ENCODE data around the gene JAZF1.

DNA sequence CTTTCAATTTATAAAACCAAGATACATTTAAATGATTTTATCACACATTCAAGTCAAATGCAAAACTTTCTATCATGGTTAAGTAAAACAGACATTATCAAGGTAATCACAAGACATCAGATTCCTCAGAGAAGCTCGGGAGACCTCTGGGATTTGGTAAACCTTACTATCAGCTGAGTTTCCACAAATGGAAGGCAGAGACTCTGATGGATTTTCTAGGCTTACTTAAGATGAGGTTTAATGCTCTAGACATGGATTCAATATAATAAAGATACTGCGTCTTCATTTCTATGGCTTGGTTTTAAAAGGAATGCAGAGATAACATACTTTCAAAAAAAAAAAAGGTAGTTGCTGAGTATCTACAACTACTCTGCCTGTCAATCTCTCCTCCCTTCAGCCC, 171.7 kb downstream of the JAZF1 start:
- TF ChIP-seq, protein P1, sequence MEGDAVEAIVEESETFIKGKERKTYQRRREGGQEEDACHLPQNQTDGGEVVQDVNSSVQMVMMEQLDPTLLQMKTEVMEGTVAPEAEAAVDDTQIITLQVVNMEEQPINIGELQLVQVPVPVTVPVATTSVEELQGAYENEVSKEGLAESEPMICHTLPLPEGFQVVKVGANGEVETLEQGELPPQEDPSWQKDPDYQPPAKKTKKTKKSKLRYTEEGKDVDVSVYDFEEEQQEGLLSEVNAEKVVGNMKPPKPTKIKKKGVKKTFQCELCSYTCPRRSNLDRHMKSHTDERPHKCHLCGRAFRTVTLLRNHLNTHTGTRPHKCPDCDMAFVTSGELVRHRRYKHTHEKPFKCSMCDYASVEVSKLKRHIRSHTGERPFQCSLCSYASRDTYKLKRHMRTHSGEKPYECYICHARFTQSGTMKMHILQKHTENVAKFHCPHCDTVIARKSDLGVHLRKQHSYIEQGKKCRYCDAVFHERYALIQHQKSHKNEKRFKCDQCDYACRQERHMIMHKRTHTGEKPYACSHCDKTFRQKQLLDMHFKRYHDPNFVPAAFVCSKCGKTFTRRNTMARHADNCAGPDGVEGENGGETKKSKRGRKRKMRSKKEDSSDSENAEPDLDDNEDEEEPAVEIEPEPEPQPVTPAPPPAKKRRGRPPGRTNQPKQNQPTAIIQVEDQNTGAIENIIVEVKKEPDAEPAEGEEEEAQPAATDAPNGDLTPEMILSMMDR (IDR thresholded peaks at IDR 0.05; ENCODE audit: insufficient read depth, low read length), result no peak
- no peak for TF ChIP-seq GABPA (IDR thresholded peaks at IDR 0.05; ENCODE audit: low read depth)
- TF ChIP-seq POLR2AphosphoS5 (IDR thresholded peaks at IDR 0.05; ENCODE audit: low read depth), result no peak
- TF ChIP-seq, protein P2, sequence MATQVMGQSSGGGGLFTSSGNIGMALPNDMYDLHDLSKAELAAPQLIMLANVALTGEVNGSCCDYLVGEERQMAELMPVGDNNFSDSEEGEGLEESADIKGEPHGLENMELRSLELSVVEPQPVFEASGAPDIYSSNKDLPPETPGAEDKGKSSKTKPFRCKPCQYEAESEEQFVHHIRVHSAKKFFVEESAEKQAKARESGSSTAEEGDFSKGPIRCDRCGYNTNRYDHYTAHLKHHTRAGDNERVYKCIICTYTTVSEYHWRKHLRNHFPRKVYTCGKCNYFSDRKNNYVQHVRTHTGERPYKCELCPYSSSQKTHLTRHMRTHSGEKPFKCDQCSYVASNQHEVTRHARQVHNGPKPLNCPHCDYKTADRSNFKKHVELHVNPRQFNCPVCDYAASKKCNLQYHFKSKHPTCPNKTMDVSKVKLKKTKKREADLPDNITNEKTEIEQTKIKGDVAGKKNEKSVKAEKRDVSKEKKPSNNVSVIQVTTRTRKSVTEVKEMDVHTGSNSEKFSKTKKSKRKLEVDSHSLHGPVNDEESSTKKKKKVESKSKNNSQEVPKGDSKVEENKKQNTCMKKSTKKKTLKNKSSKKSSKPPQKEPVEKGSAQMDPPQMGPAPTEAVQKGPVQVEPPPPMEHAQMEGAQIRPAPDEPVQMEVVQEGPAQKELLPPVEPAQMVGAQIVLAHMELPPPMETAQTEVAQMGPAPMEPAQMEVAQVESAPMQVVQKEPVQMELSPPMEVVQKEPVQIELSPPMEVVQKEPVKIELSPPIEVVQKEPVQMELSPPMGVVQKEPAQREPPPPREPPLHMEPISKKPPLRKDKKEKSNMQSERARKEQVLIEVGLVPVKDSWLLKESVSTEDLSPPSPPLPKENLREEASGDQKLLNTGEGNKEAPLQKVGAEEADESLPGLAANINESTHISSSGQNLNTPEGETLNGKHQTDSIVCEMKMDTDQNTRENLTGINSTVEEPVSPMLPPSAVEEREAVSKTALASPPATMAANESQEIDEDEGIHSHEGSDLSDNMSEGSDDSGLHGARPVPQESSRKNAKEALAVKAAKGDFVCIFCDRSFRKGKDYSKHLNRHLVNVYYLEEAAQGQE (IDR thresholded peaks at IDR 0.05; ENCODE audit: insufficient replicate concordance, low read depth), result no peak

Data from HL-60 (cell line).